Ovary (tissue), 1 donor: ENCODE results near the gene MRAS.

ENCODE experiments used
- EP300 ChIP-seq: sonication (generic); formaldehyde crosslinking; IDR thresholded peaks from one replicate; pipeline ENCODE4 v1.6.1; 2017; ENCODE audit warnings: antibody characterized with exemption
- POLR2A ChIP-seq: fragments of 450-650 bp; IDR thresholded peaks from one replicate; pipeline ENCODE4 v1.6.1; 2017; ENCODE audit warnings: antibody characterized with exemption, mild to moderate bottlenecking, moderate library complexity

- TF ChIP-seq POLR2A (no peak), EP300 (no peak)
Measured at GRCh38 chr3:138359148-138359918, 11.0 kb downstream of the MRAS start.
